ENCODE data around the gene PCBP2.
"Not testable (repeated sequence)": the region's sequence is repeated elsewhere in the genome, so short reads cannot be mapped to it uniquely, and the experiment has no call there.

The PCBP2 gene

DNA sequence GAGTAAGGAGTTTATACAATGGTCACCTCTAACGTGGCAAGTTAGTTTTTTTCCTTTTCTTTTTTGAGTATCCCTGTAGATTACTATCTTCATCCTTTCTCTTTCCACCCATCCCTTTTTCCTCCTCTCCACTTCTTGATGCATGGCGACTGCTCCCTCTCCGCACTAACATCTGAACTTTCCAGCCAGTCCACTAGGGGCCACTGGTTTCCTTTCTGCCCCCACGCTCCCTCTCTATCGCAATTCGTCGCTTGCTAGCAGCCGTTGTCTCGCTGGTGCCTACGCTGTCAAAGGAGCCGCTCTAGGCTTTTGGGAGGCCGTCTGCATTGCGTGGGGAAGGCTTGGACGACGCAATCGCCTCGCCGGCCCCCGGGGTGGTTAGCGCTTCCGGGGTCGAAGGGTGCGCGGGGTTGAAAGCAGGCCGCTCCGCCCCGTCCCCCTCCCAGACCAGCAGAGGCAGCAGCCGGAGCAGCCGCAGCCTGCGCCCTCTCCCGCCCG is at the start of gene PCBP2:
Gene PCBP2 (plus strand): TSS at position 442 of the 498 bp plus-strand sequence. CDS start 2,699 bp downstream, outside the sequence.
- DNase-seq = peak; percentile 99

DNA sequence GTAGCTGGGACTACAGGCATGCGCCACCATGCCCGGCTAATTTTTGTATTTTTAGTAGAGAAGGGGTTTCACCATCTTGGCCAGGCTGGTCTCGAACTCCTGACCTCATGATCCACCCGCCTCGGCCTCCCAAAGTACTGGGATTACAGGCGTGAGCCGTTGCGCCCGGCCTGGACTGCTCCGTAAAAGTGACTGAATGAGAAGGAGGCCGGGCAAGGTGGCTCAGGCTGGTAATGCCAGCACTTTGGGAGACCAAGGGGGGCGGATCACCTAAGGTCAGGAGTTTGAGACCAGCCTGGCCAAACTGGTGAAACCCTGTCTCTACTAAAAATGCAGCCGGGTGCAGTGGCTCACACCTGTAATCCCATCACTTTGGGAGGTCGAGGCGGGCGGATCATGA is 49.6 kb upstream of the PCBP2 start:
- DNase-seq = not testable (repeated sequence)

DNA sequence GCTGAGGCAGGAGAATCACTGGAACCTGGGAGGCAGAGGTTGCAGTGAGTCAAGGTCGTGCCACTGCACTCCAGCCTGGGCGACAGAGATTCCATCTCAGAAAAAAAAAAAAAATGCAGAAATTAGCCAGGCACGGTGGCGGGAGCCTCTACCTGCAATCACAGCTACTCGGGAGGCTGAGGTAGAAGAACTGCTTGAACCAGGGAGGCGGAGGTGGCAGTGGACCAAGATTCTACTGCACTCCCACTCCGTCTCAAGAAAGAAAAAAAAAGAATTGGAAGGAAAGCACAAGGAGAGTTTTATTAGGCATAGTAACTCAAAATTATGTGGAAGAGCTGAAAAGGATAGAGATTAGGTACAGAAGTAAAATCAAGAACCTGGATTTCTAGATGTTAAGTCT is 49.0 kb upstream of the PCBP2 start:
- DNase-seq = no peak

DNA sequence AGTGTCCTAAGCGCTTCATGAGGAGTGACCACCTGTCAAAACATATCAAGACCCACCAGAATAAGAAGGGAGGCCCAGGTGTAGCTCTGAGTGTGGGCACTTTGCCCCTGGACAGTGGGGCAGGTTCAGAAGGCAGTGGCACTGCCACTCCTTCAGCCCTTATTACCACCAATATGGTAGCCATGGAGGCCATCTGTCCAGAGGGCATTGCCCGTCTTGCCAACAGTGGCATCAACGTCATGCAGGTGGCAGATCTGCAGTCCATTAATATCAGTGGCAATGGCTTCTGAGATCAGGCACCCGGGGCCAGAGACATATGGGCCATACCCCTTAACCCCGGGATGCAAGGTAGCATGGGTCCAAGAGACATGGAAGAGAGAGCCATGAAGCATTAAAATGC is 41.0 kb upstream of the PCBP2 start:
- no peak for DNase-seq

DNA sequence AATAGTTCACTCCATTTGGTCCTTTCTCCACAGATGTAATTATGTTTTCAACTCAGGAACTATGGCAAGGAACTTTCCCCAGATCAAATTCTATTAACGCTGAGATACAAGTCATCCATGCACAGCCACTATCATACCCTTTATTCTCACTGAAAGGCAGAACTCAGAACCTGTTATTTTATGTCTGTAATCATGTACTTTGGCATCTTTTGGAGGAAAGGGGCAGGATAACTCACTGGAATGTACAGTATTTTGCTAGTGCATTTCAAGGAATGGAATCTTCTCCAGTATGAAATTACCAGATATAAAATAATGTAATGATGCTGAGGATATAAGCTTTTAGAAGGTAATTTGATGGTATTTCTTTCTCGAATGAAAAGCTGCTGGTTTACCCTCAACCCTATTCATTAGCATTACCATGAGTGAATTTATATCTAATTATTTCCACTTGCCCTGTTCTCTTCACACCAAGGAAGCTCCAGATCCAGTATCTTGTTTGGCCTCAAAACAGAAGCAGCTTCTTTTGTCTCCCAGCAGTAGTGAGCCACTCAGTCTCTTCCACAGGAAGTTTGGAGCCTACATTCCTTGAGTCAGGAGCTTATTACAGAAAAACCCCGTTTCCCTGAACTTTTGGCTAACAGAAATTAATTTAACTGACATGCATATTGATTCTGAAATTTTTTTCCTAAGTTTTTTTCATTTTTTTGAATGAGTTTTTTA is 38.3 kb upstream of the PCBP2 start:
- DNase-seq = no peak

DNA sequence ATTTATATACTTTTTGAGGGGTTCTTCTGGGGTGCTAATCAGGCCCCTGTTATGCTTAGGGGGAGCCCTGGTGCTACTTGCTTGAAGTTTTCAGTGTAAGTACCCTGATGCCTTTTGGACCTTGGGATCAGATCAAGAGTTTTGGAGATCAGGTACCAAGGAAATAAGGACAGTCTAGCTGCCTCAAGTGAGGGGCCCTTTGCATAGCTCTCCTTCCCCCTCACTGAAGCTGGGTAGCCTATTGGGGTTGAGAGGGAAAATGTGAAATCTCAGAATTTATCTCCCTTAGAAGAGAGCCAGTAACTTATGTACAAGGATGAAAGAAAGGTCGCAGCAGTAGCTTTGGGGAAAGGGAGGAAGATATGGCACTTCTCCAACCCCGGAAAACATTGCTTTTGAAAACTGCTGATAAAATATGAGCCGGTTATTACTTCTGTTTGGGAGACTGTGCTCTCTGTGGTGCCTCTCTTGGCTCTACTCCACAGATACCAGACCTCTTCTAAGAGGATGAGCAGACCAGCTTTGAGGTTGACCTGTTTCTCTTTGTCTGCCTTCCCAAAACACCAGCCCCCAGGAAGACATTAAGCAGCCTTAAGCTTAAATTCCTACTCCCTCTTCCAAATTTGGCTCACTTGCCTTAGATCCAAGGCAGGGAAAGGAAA is 37.0 kb upstream of the PCBP2 start:
- DNase-seq = no peak

DNA sequence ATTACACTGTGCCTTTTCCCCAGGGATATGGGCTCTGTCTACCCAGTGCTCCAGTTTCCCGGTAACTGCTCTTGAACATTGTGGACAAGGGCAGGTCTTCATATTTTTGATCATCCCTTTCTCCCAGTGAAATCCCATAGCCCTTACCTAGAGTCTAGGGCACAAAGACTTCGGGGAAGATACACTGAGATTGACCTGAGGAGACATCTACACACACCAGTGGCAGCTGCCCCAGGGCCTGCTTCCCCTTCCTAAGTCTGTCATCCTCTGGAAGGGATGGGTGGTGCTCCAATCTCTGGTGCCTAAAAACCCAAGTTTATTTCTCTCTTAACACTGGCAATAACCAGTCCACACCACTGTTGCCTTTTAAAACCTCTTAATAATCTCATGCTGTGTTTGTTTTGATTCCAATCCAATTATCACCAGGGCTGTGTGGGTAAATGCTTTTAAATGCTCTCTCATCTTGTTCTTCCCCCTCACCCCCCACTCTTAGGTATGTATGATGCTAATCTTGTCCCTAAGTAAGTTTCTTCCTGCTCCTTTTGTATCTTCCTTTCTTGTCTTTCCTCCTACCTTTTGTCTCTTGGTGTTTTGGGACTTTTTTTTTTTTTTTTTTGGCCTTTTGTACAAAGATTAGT is 36.0 kb upstream of the PCBP2 start:
- not testable (repeated sequence) for DNase-seq

DNA sequence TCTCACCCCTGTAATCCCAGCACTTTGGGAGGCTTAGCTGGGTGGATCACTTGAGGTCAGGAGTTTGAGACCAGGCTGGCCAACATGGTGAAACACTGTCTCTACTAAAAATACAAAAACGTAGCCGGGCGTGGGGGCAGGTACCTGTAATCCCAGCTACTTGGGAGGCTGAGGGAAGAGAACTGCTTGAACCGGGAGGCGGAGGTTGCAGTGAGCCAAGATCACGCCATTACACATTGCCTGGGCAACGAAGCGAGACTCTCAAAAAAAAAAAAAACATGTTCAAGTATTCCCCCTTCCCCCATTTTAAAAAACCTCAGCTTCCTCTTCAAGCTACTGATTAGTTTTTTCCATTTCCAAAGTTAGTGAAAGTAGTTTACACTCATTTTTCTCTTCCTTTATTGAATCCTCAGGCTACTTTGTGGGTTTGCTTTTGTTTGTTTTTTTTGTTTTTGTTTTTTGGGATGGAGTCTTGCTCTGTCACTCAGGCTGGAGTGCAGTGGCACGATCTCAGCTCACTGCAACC is 34.5 kb upstream of the PCBP2 start:
- not testable (repeated sequence) for DNase-seq

DNA sequence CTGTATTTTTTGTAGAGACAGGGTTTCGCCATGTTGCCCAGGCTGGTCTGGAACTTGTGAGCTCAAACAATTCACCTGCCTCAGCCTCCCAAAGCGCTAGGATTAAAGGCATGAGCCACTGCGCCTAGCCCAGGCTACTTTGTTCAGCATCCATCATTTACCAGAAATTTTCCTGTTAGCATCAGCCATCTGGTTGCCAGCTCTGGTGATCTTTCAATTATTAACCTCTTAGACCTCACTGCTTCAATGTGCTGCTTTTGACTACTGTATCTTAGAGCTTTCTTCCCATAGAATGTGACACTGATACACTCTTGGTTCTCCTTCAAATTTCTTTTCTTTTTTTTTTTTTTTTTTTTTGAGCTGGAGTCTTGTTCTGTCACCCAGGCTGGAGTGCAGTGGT is 33.7 kb upstream of the PCBP2 start:
- DNase-seq = no peak

DNA sequence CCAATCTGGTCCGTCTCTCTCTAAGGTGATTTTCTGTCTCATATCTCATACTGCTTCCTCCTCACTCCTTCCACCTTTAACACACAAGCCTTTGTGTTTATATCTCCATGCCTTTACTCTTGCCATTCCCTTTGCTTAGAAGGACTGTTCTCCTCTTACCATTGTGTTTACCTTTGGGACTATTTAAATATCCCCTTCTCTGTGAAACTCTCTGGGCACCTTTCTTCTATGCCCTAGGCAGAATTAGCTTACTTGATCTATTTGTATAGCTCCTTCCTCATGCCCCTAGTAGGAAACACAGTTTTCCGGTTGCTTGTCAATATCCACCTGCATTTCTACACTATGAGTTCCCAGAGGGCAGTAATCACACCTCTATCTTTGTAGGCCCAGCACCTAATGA is 32.1 kb upstream of the PCBP2 start:
- DNase-seq = no peak

DNA sequence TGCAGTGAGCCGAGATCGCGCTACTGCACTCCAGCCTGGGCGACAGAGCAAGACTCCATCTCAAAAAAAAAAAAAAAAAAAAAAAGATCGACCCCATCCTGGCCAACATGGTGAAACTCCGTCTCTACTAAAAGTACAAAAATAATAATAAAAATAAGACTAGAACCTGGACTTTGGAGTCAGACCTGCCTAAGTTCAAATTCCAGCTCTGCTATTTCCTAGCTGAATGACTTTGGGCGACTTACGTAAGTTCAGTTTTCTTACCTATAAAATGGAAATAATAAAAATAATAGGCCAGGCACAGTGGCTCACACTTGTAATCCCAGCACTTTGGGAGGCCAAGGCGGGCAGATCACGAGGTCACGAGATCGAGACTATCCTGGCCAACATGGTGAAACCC is 29.7 kb upstream of the PCBP2 start:
- DNase-seq = not testable (repeated sequence)

DNA sequence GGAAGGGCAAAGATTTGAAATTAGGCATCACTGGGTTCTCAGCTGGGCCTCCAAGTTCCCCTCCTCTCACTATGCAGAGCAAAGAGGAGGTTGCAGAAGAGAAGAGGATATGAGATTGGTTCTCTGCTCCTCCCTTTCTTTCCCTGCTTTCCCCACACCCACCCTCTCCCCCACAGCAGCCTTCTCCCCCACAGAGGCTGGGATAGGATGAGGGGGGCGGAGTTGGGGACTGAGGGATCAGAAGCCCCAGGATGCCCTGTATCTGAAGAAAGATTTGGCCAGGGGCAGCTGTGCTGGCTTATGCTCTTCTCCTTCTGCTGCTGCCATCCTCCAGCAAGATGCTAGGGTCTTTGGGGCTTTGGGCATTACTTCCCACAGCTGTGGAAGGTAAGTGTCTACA is 28.3 kb upstream of the PCBP2 start, which contains the start of gene AMHR2:
Gene AMHR2 (plus strand): TSS at position 259 of the 400 bp plus-strand sequence. CDS start 80 bp downstream, at position 339.
- no peak for DNase-seq

DNA sequence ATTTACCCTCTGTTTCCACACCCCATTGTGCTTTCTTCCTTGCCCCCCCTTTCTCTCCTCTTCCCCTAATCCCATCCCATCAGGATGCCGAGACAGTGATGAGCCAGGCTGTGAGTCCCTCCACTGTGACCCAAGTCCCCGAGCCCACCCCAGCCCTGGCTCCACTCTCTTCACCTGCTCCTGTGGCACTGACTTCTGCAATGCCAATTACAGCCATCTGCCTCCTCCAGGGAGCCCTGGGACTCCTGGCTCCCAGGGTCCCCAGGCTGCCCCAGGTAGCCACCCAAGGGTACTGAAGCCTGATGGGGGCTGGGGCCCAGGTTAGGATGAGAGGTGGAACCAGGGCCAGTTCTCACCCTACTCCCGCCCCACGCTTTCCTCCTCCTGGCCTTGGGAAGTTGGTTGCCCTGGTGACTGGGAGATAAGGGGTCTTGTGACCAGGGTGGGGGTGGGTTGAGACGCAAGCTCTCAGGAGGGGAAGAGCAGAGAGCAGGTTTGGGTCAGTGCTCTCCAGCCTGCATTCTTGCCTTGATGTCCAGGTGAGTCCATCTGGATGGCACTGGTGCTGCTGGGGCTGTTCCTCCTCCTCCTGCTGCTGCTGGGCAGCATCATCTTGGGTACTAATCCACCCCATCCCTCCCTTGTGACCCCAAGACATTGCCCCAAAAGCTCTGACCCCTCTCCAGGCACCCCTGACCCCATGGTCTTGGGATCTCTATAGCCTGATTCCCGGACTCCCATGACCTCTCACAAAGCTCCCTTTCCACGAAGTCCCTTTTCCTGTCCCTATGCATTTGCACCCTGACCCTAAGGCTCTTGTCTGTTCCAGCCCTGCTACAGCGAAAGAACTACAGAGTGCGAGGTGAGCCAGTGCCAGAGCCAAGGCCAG is 27.0 kb upstream of the PCBP2 start:
- DNase-seq = no peak

DNA sequence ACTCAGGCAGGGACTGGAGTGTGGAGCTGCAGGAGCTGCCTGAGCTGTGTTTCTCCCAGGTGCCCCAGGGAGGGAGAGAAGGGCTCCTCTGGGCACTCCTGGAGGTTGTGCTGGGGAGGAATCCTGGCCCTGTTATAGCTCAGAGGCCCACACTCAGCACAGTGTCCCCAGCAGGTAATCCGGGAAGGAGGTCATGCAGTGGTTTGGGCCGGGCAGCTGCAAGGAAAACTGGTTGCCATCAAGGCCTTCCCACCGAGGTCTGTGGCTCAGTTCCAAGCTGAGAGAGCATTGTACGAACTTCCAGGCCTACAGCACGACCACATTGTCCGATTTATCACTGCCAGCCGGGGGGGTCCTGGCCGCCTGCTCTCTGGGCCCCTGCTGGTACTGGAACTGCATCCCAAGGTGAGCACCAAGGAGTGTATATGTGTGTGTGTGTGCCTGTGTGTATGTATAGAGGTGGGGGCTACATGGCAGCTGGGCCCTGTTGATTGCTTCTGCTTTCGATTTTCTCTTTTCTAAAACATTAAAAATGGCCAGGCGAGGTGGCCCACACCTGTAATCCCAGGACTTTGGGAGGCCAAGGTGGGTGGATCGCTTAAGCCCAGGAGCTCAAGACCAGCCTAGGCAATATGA is 26.3 kb upstream of the PCBP2 start:
- DNase-seq = no peak

DNA sequence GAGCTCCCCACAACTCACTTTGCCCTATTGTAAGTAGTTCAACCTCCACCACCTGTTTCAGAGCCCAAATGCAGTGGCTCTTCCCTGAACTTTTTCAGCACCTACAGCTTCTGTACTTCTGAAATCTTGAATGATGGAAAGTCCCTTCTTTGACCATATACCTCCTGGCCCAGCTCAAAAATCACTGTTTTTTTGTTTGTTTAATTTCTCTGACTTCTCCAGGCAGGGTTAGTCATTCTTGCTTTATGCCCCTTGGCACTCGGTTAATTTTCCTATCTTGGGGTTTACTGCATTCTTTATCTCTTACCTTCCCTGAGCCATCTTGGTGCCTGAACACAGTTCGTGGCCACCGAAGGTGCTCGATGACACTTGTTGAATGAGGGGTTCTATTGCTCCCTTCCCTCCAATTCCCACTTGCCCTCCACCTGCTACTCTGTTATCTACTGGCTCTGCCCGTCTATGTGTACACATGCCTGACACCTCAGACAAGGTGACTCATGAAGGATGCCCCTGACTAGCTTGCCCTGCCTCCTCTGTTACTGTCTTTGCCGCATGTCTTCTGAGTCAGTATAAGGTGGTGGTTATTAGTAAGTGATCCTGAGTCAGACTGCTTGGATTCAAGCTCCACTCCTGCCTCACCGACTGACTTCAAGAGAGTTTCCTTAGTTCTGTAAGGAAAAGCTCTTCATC is 23.9 kb upstream of the PCBP2 start:
- DNase-seq = no peak

DNA sequence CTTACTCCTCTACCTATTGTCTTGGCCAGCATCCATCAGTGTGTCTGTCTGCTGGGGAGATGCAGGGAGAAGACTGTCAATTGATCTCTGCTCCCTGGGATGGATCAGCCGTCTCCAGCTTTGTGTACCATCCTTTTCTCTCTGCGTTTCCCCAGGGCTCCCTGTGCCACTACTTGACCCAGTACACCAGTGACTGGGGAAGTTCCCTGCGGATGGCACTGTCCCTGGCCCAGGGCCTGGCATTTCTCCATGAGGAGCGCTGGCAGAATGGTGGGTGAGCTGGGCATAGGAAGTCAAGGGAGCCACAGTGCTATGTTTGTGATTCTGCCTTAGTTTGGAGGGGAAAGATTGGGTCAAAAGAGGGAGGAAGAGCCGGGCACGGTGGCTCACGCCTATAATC is 23.2 kb upstream of the PCBP2 start:
- DNase-seq = no peak

DNA sequence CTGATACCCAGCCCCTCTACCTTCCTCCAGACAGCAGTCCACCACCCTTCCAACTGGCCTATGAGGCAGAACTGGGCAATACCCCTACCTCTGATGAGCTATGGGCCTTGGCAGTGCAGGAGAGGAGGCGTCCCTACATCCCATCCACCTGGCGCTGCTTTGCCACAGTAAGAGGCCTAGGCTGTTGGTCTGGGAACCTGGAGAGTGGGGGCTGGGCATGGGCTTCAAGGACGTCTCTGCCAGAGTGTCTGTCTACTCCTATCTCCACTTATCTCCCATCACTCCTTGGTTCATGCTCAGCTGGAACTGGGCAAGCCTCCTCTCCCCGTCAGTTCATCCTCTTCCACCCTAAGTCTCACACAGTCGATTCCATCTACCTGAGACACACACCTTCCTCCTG is 21.8 kb upstream of the PCBP2 start:
- no peak for DNase-seq

DNA sequence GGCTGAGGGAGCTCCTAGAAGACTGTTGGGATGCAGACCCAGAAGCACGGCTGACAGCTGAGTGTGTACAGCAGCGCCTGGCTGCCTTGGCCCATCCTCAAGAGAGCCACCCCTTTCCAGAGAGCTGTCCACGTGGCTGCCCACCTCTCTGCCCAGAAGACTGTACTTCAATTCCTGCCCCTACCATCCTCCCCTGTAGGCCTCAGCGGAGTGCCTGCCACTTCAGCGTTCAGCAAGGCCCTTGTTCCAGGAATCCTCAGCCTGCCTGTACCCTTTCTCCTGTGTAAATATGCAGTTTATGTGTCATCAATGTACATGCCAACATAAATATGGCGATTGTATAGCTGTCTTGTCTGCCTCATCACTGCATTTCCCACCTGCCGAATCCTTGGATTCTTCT is 20.7 kb upstream of the PCBP2 start:
- DNase-seq = no peak

DNA sequence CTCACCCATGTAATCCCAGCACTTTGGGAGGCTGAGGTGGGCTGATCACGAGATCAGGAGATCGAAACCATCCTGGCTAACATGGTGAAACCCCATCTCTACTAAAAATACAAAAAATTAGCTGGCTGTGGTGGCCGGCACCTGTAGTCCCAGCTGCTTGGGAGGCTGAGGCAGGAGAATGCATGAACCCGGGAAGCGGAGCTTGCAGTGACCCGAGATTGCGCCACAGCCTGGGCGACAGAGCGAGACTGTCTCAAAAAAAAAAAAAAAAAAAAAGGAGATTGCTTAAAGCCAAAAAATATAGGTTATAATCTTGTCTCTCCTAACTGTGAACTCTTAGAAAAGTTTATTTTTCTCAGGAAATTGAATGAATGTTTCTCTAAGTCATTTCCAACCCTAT is 16.6 kb upstream of the PCBP2 start:
- DNase-seq = not testable (repeated sequence)

DNA sequence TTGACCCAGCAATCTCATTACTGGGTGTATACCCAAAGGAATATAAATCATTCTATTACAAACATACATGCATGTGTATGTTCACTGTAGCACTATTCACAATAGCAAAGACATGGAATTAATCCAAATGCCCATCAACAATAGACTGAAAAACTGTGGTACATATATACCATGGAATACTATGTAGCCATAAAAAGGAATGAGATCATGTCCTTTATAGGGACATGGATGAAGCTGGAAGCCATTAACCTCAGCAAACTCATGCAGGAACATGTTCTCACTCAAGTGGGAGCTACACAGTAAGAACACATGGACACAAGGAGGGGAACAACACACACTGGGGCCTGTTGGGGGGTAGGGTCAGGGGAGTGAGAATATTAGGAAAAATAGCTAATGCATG is 12.3 kb upstream of the PCBP2 start:
- not testable (repeated sequence) for DNase-seq

All from CD4-positive, alpha-beta T cell treated with Interleukin-15 for 1 hour (primary cell).